ENCODE measurements around the gene ATAD5. TPM values are rescaled to one million over a fixed set of nuclear protein-coding genes. Genes with fewer than 3 reads are reported as not detected.
"Not testable (repeated sequence)": the region's sequence is repeated elsewhere in the genome, so short reads cannot be mapped to it uniquely, and the experiment has no call there.

The ATAD5 gene
- total RNA-seq, 1 experiment from 2014 or later = 18.4 TPM

- intact Hi-C loops (cut with micrococcal nuclease; ENCODE audit: unreplicated experiment) = no loop called here
- Mint-ChIP-seq H3K4me3 (ENCODE audit: low read depth, unreplicated experiment) (no peak overlapping the region), H3K4me1 (ENCODE audit: low read depth, unreplicated experiment) (peaks cover 13% of the 10 kb centered on the region), H3K36me3 (ENCODE audit: insufficient read depth, unreplicated experiment) (peaks cover 14% of the 10 kb centered on the region), H3K9me3 (ENCODE audit: low read depth, unreplicated experiment) (no peaks in the 10 kb centered on the region), H3K27ac (ENCODE audit: unreplicated experiment) (no peak overlapping the region), H3K27me3 (ENCODE audit: unreplicated experiment) (no peaks in the 10 kb centered on the region)
- no peak for TF ChIP-seq CTCF (IDR thresholded peaks at IDR 0.05; ENCODE audit: unreplicated experiment)
- no TSS peak for BruUV-seq (replicated peaks)
- CTCF ChIA-PET = no interaction called here
- no peak for DNase-seq
Measured at GRCh38 chr17:30819971-30820705, 11.6 kb upstream of the ATAD5 start.

- TF ChIP-seq CTCF (IDR thresholded peaks at IDR 0.05; ENCODE audit: unreplicated experiment) = no peak
- Mint-ChIP-seq H3K27ac (ENCODE audit: unreplicated experiment) (no peak overlapping the region), H3K4me3 (ENCODE audit: low read depth, unreplicated experiment) (no peak overlapping the region), H3K36me3 (ENCODE audit: insufficient read depth, unreplicated experiment) (peaks cover 14% of the 10 kb centered on the region), H3K27me3 (ENCODE audit: unreplicated experiment) (no peaks in the 10 kb centered on the region), H3K9me3 (ENCODE audit: low read depth, unreplicated experiment) (no peaks in the 10 kb centered on the region), H3K4me1 (ENCODE audit: low read depth, unreplicated experiment) (peaks cover 21% of the 10 kb centered on the region)
- no peak for DNase-seq
- BruUV-seq (replicated peaks) = TSS peak; percentile 29
- CTCF ChIA-PET = interaction anchor here (0.5 to 1.2 kb wide), 2 partner anchors 10 to 432 kb away, joined by 3 read pairs; partner anchors contain the start of gene ATAD5
- intact Hi-C loops (cut with micrococcal nuclease; ENCODE audit: unreplicated experiment) = no loop called here
Measured at GRCh38 chr17:30821871-30822723, 9.7 kb upstream of the ATAD5 start.

DNA sequence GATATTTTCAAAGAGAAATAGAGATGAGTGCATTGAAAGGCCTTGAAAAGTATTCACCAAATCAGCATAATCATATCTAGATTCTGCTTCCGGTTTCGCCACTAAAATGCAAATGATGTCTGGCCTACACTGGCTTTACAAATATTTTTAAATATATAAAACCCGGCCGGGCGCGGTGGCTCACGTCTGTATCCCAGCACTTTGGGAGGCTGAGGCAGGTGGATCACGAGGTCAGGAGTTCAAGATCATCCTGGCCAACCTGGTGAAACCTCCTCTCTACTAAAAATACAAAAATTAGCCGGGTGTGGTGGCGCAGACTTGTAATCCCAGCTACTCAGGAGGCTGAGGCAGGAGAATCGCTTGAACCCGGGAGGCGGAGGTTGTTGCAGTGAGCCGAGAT, 8.8 kb upstream of the ATAD5 start:
- BruUV-seq (replicated peaks); H3K27me3 Mint-ChIP-seq (ENCODE audit: unreplicated experiment); H3K27ac Mint-ChIP-seq (ENCODE audit: unreplicated experiment); H3K9me3 Mint-ChIP-seq (ENCODE audit: low read depth, unreplicated experiment); DNase-seq; intact Hi-C loops (cut with micrococcal nuclease; ENCODE audit: unreplicated experiment); CTCF ChIA-PET; H3K4me3 Mint-ChIP-seq (ENCODE audit: low read depth, unreplicated experiment): not testable (repeated sequence)
- H3K4me1 Mint-ChIP-seq (ENCODE audit: low read depth, unreplicated experiment) = peaks cover 21% of the 10 kb centered on the region
- H3K36me3 Mint-ChIP-seq (ENCODE audit: insufficient read depth, unreplicated experiment) = peaks cover 14% of the 10 kb centered on the region

- no peak for TF ChIP-seq CTCF (IDR thresholded peaks at IDR 0.05; ENCODE audit: unreplicated experiment)
- BruUV-seq (replicated peaks) = no TSS peak
- no peak for DNase-seq
- Mint-ChIP-seq H3K4me3 (ENCODE audit: low read depth, unreplicated experiment) (peak overlapping the region; percentile 81), H3K36me3 (ENCODE audit: insufficient read depth, unreplicated experiment) (peaks cover 14% of the 10 kb centered on the region), H3K9me3 (ENCODE audit: low read depth, unreplicated experiment) (no peaks in the 10 kb centered on the region), H3K27me3 (ENCODE audit: unreplicated experiment) (no peaks in the 10 kb centered on the region), H3K4me1 (ENCODE audit: low read depth, unreplicated experiment) (peaks cover 21% of the 10 kb centered on the region), H3K27ac (ENCODE audit: unreplicated experiment) (peak overlapping the region; percentile 41)
- intact Hi-C loops (cut with micrococcal nuclease; ENCODE audit: unreplicated experiment) = no loop called here
- CTCF ChIA-PET = no interaction called here
Measured at GRCh38 chr17:30823421-30823820, 8.3 kb upstream of the ATAD5 start.
